Activated CD4-positive, alpha-beta T cell treated with anti-CD3 and anti-CD28 coated beads, Interleukin-2, amount 10 ng/mL, durations not matched to agents 24 days and 14 days (primary cell): Measurements from ENCODE around the gene RFC4. TPM values are rescaled to one million over a fixed set of nuclear protein-coding genes. Genes with fewer than 3 reads are reported as not detected.

Experiments
- DNase-seq: peaks from one replicate; pipeline ENCODE4 v3.0.0; 2022
- H3K27ac Mint-ChIP-seq: one replicate; pipeline ENCODE4 v1.8.0; 2022; ENCODE audit warnings: mild to moderate bottlenecking, mixed read lengths
- H3K27me3 Mint-ChIP-seq: one replicate; pipeline ENCODE4 v1.8.0; 2022; ENCODE audit warnings: mixed read lengths
- H3K36me3 Mint-ChIP-seq: one replicate; pipeline ENCODE4 v1.8.0; 2022; ENCODE audit warnings: low read depth, mild to moderate bottlenecking, mixed read lengths
- H3K4me1 Mint-ChIP-seq: one replicate; pipeline ENCODE4 v1.8.0; 2021; ENCODE audit warnings: mixed read lengths
- H3K4me3 Mint-ChIP-seq: one replicate; pipeline ENCODE4 v1.8.0; 2022; ENCODE audit warnings: mild to moderate bottlenecking, moderate library complexity, mixed read lengths
- H3K9me3 Mint-ChIP-seq: one replicate; pipeline ENCODE4 v1.8.0; 2021; ENCODE audit warnings: mixed read lengths
- intact Hi-C: fragments of 100-400 bp; cut with micrococcal nuclease; formaldehyde crosslinking; loops from one replicate; pipeline ENCODE4 v1.15.1; 2023
- total RNA-seq: library from RNA; stranded (reverse); gene quantifications from 2 replicates; pipeline ENCODE4 v1.2.3, GENCODE V29; 2022

The RFC4 gene
- total RNA-seq, 1 donor from 2014 or later = 119 TPM

DNA sequence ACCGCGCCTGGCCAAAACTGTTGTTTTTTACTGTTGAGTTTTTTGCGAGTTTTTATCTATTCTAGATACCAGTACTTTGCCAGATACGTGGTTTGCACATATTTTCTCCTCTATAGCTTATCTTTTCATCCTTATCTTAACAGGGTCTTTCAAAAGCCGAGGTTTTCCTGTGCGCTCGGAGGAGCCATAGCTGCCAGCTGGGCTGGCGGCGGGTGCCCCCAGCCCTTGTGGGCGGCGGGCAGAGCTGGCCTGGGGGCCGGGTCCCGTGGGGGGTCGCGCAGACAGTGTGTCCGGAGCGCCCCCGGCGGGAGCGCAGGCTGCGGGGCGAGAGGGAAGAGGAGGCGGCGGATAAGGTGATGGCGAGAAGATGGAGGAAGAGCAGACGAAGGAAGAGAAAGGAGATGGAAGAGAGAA lies 34.0 kb downstream of the RFC4 start:
- peaks cover 3% of the 10 kb centered on the region for H3K27me3 Mint-ChIP-seq
- H3K27ac Mint-ChIP-seq = peak overlapping the region; percentile 97
- peaks cover 9% of the 10 kb centered on the region for H3K4me1 Mint-ChIP-seq
- no peak for DNase-seq
- H3K9me3 Mint-ChIP-seq = no peaks in the 10 kb centered on the region
- no peaks in the 10 kb centered on the region for H3K36me3 Mint-ChIP-seq
- intact Hi-C loops = loop anchor here (1.0 to 5.0 kb wide), 2 partner anchors 11 to 35 kb away; partner anchors contain the start of genes EIF4A2 and RFC4
- peak overlapping the region; percentile 90 for H3K4me3 Mint-ChIP-seq

DNA sequence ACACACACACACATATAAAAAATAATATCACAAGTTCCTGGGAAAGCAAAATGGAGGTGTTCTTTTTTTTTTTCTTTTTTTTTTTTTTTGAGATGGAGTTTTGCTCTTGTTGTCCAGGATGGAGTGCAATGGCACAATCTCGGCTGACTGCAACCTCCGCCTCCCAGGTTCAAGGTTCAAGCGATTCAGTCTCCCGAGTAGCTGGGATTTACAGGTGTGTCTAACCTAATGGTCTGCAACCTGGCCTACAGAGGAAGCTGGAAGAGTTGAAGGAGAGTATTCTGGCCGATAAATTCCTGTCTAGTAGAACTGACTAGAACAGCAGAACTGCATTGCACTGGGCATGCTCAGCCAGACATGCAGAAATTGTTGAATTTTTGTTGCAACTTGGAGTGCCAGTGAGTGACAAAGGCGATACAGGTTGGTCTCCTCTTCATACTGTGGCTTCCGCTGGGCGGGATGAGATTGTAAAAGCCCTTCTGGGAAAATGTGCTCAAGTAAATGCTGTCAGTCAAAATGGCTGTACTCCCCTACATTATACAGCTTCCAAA lies 45.3 kb downstream of the RFC4 start:
- Mint-ChIP-seq H3K27ac (no peak overlapping the region), H3K4me1 (peaks cover 3% of the 10 kb centered on the region), H3K9me3 (no peaks in the 10 kb centered on the region), H3K4me3 (no peak overlapping the region), H3K36me3 (no peaks in the 10 kb centered on the region), H3K27me3 (peaks cover 3% of the 10 kb centered on the region)
- intact Hi-C loops = no loop called here
- DNase-seq = no peak

DNA sequence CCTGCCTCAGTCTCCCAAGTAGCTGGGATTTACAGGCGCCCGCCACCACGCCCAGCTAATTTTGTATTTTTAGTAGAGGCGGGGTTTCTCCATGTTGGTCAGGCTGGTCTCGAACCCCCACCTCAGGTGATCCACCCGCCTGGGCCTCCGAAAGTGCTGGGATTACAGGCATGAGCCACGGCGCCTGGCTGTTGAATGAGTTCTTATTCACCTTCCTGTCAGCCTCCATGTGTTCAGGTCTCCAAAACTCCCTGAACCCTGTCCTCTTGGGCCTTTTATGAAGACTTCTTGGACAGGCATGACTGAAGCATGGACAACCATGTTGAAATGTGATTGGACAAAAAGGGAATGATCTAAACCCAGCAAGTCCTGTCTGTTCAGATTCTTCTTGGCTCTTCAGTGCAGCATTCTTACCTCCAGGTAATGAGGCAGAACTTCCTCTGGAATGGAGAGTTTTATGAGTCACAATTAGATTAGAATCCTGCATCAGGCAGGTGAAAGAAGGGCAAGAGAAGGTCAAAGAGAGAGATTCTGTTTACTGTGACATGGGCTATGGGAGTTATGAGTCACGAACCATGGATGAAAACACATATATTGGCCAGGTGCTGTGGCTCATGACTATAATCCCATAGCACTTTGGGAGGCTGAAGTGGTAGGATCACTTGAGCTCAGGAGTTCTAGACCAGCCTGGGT lies 46.0 kb downstream of the RFC4 start:
- H3K4me3 Mint-ChIP-seq = no peak overlapping the region
- intact Hi-C loops = no loop called here
- no peaks in the 10 kb centered on the region for H3K36me3 Mint-ChIP-seq
- H3K9me3 Mint-ChIP-seq = no peaks in the 10 kb centered on the region
- no peak overlapping the region for H3K27ac Mint-ChIP-seq
- peaks cover 3% of the 10 kb centered on the region for H3K27me3 Mint-ChIP-seq
- H3K4me1 Mint-ChIP-seq = peaks cover 3% of the 10 kb centered on the region
- DNase-seq = no peak

DNA sequence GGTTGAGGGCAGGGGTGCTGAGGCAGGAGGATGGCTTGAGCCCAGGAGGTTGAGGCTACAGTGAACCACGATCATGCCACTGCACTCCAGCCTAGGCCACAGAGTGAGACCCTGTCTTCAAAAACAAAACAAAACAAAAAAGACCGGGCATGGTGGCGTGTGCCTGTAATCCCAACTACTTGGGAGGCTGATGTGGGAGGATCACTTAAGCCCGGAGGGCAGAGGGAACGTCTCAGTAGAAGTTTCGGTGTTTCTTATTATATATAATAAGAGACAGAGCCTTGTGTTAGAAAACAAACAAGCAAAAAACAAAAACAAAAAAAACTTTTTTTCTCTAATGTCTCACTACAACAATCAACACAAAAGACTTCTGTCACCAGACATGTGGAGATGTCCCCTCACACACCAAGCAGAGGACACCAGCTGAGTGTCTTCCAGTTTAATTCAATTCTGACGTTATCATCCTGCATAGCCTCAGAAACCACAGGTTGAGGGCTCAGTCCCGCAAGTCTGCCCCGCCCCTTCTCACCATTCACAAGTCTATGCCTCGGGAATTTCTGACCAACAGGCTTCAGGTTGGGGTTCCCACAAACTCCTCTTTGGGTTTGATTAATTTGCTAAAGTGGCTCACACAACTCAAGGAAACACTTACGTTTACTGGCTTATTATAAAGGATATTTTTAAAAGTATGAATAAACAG lies 46.9 kb downstream of the RFC4 start:
- Mint-ChIP-seq H3K27ac (no peak overlapping the region), H3K36me3 (no peaks in the 10 kb centered on the region), H3K4me1 (peaks cover 3% of the 10 kb centered on the region), H3K4me3 (no peak overlapping the region), H3K27me3 (peaks cover 3% of the 10 kb centered on the region), H3K9me3 (no peaks in the 10 kb centered on the region)
- intact Hi-C loops = no loop called here
- DNase-seq = no peak

DNA sequence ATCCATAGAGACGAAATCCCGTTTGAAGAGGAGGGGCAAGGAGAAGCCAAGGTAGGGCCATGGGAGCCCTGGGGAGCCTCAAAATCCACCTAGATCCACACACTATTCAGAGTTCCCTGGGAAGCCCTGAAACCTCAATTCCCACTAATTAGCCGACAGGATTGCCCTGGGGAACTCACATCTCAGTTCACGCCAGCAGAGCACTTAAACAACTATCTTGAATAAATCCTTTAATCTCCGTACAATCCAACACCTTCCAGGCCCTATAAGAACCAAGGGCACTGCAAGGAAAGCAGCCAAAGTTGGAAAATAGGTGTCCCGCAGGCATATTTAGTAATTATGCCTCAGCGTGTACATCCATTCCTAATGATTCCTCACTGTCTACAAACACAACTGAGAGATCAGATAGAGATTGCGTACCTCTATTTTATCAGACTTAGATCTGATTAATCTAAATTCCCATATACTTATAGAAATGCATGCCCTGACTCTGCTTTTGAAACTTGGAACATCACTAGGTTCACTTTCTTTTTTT lies 48.5 kb downstream of the RFC4 start:
- H3K27me3 Mint-ChIP-seq = peaks cover 3% of the 10 kb centered on the region
- intact Hi-C loops = no loop called here
- no peak for DNase-seq
- peaks cover 8% of the 10 kb centered on the region for H3K4me1 Mint-ChIP-seq
- no peak overlapping the region for H3K4me3 Mint-ChIP-seq
- no peaks in the 10 kb centered on the region for H3K9me3 Mint-ChIP-seq
- H3K36me3 Mint-ChIP-seq = no peaks in the 10 kb centered on the region
- no peak overlapping the region for H3K27ac Mint-ChIP-seq

DNA sequence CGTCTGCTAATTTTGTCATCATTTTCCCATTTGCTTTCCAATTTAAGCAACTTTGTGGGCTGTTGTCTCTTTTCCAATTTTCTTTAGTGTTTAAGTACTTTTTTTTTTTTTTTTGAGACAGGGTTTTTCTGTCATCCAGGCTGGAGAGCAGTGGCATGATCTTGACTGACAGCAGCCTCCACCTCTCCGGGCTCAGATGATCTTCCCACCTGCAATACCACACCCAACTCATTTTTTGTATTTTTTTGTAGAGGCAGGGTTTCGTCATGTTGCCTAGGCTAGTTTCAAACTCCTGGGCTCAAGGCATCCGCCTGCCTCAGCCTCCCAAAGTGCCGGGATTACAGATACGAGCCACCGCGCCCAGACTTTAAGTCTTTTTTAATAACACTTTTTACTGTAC lies 49.1 kb downstream of the RFC4 start:
- Mint-ChIP-seq H3K4me1 (peaks cover 8% of the 10 kb centered on the region), H3K9me3 (no peaks in the 10 kb centered on the region), H3K36me3 (no peaks in the 10 kb centered on the region), H3K4me3 (no peak overlapping the region), H3K27me3 (peaks cover 3% of the 10 kb centered on the region), H3K27ac (no peak overlapping the region)
- DNase-seq = no peak
- intact Hi-C loops = no loop called here

DNA sequence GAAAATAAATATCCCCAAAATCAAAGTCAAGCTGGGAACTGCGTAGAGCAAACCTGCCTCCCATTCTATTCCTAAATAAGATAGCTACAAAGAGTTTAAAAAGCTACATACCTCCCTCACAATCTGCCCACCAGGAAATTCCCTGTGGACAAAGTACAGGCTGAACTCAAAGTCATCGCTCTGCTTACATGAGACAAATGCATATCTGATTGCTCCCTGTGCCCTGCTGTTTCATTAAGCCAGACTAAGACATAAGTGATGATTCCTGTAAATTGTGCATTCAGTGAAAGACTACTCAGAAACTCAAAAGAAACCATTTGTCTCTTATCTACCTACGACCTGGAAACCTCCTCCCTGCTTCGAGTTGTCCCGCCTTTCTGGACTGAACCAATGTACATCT lies 51.4 kb downstream of the RFC4 start:
- intact Hi-C loops = no loop called here
- Mint-ChIP-seq H3K4me1 (peaks cover 5% of the 10 kb centered on the region), H3K36me3 (no peaks in the 10 kb centered on the region), H3K9me3 (no peaks in the 10 kb centered on the region), H3K27ac (no peak overlapping the region), H3K27me3 (peaks cover 3% of the 10 kb centered on the region), H3K4me3 (no peak overlapping the region)
- DNase-seq = no peak

DNA sequence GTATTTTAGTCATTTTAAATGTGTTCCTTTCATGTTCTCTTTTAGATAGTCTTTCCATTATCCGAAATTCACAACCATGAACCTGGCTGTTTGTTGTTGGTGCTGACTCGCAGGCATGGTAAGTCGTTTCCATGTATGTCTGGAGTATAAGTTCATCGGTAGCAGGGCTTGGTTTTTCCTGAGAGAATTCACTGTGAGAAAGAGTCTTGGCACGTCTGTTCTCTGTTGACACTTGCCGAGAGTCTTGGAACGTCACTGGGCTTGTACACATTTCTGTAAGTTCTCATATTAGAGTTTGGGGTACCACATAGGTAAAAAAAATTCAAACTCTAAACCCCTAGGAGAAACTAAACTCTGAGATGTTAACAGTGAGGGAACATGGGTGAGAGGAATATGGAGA lies 52.3 kb downstream of the RFC4 start:
- H3K27me3 Mint-ChIP-seq = peaks cover 3% of the 10 kb centered on the region
- no peak overlapping the region for H3K4me3 Mint-ChIP-seq
- intact Hi-C loops = no loop called here
- H3K4me1 Mint-ChIP-seq = peaks cover 5% of the 10 kb centered on the region
- no peaks in the 10 kb centered on the region for H3K36me3 Mint-ChIP-seq
- DNase-seq = no peak
- H3K9me3 Mint-ChIP-seq = no peaks in the 10 kb centered on the region
- H3K27ac Mint-ChIP-seq = no peak overlapping the region

DNA sequence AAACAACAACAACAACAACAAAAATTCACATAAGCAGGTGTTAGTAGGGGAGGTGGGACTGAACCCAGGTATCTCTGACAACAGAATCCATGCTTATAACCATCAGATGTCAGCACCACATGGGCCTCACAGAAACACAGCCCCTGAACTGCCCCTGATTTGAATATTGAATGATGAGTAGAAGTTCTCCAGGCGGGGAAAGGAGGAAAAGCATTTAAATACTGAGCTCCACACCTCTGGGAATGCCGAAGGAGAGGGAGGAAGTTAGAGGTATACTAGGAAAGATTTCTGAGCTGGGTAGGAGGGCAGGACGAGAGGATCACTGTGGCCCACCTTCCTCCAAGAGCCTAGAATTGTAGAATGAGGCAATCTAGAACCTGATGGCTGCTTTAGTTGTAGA lies 54.8 kb downstream of the RFC4 start:
- H3K4me3 Mint-ChIP-seq = no peak overlapping the region
- no peak overlapping the region for H3K27ac Mint-ChIP-seq
- intact Hi-C loops = no loop called here
- DNase-seq = no peak
- H3K27me3 Mint-ChIP-seq = no peaks in the 10 kb centered on the region
- H3K4me1 Mint-ChIP-seq = peaks cover 7% of the 10 kb centered on the region
- H3K36me3 Mint-ChIP-seq = no peaks in the 10 kb centered on the region
- no peaks in the 10 kb centered on the region for H3K9me3 Mint-ChIP-seq

DNA sequence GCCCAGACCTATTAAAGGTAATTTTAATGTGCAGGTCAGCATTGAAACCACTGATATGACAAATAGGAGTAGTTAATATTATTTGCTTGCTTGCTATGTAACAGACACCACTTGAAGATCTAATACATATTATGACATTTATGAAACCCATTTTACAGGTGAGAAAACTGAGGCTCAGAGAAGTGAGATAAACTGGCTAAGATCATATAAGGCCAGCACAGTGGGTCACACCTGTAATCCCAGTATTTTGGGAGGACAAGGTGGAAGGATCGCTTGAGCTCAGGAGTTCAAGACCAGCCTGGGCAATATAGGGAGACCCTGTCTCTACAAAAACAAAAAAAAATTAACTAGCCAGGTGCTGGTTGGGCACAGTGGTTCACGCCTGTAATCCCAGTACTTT lies 56.0 kb downstream of the RFC4 start:
- Mint-ChIP-seq H3K9me3 (no peaks in the 10 kb centered on the region), H3K27me3 (no peaks in the 10 kb centered on the region), H3K4me1 (peaks cover 9% of the 10 kb centered on the region), H3K27ac (no peak overlapping the region), H3K36me3 (no peaks in the 10 kb centered on the region), H3K4me3 (no peak overlapping the region)
- intact Hi-C loops = no loop called here
- no peak for DNase-seq

DNA sequence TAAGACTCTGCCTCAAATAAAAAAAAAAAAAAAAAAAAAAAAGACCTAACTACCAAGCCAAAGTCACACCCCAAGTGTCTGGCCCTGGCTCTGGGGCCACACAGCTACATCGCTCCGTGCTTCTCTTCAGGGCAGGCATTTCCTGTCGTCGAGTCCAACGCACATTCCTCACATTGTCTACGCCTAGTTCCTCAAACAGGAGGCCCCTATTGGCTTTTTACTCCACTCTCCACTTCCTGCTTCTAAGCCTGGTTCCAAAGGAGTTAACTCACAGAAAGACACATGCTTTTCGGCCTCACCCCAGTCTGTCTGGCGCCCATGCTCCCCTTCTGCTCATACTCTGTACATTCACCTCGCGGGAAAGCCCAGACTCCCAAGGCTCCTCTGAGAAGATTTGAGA lies 60.3 kb downstream of the RFC4 start:
- Mint-ChIP-seq H3K4me1 (peaks cover 4% of the 10 kb centered on the region), H3K9me3 (no peaks in the 10 kb centered on the region), H3K4me3 (no peak overlapping the region), H3K27me3 (peaks cover 4% of the 10 kb centered on the region), H3K36me3 (no peaks in the 10 kb centered on the region), H3K27ac (no peak overlapping the region)
- intact Hi-C loops = no loop called here
- no peak for DNase-seq

DNA sequence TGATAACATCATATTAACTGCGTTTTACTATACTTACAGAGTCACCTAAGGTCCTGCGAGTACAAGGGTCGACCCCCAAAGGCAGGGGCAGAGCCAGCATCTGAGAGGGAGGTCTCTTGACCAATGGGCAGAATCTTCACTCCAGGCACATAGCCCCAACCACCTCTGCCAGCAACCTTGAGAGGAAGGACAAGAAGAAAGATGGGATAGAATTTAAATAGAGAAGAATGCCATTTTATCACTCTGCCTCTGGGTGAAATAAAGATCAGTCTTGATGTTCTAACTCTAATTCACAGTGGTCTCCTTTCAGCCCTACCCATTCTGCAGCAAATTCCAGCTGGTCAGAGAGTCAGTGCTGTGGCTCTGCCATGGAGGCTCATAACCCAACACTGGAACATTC lies 62.6 kb downstream of the RFC4 start:
- peaks cover 4% of the 10 kb centered on the region for H3K27me3 Mint-ChIP-seq
- H3K4me3 Mint-ChIP-seq = no peak overlapping the region
- intact Hi-C loops = no loop called here
- no peak for DNase-seq
- peaks cover 4% of the 10 kb centered on the region for H3K4me1 Mint-ChIP-seq
- no peaks in the 10 kb centered on the region for H3K36me3 Mint-ChIP-seq
- H3K9me3 Mint-ChIP-seq = no peaks in the 10 kb centered on the region
- H3K27ac Mint-ChIP-seq = no peak overlapping the region

DNA sequence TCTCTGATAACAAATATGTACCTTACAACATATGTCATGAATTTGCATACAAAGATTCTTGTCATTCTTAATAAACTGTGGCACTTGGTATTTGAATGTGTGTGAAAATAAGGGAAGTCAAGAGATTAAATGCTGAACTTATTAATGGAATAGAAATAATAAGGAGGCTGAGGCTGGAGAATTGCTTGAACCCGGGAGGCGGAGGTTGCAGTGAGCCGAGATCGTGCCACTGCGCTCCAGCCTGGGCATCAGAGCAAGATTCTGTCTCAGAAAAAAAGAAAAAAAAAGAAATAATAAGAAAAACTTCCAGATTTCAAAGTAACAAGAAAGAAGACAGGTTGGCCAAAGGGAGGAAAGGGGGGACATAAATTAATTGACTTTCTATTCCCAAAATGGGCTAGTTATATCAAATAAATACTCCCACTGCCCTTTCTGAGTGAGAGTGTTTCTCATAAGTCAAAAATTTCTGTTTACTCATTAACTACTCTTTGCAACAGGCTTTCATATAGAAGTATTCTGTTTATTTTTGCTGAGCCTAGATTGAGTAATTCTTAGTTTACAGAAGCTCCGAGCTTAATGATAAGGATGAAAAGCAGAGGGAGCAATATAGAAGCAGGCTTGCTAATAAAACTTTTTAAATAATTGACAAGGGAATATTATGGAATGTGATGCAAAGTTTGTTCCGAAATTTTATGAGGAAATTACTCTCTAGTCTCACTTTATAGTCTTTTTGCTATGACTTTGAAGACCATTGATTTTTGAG lies 63.5 kb downstream of the RFC4 start:
- H3K4me3 Mint-ChIP-seq = no peak overlapping the region
- H3K36me3 Mint-ChIP-seq = no peaks in the 10 kb centered on the region
- peaks cover 2% of the 10 kb centered on the region for H3K4me1 Mint-ChIP-seq
- no peaks in the 10 kb centered on the region for H3K9me3 Mint-ChIP-seq
- DNase-seq = no peak
- intact Hi-C loops = no loop called here
- no peak overlapping the region for H3K27ac Mint-ChIP-seq
- peaks cover 4% of the 10 kb centered on the region for H3K27me3 Mint-ChIP-seq
